Left lung (tissue), 10 donors: ENCODE data around the gene TCAP. TPM values are rescaled to one million over a fixed set of nuclear protein-coding genes. Genes with fewer than 3 reads are reported as not detected.

Experiments used
- ATAC-seq: fragments of 200-7000 bp; cut with Tn5 transposase; one replicate; pipeline ENCODE4 v1.9.1; 2020; ENCODE audit warnings: moderate library complexity
- DNase-seq, 4 donors: peaks; one replicate each; pipeline ENCODE4 v3.0.0-alpha.2; 2013 to 2020
- H3K27ac ChIP-seq, 2 donors: fragments of 200-600 bp; sonication (generic) in 1 of 2; one replicate each; pipeline versions ENCODE4 v1.5.0 to v1.8.0; 2020 to 2021
- H3K27me3 ChIP-seq, 2 donors: fragments of 200-600 bp; sonication (generic) in 1 of 2; one replicate each; pipeline versions ENCODE4 v1.5.0 to v1.8.0; 2020 to 2021
- H3K36me3 ChIP-seq, 2 donors: fragments of 200-600 bp; sonication (generic) in 1 of 2; one replicate each; pipeline versions ENCODE4 v1.5.0 to v1.8.0; 2020 to 2021
- H3K4me1 ChIP-seq, 2 donors: fragments of 200-600 bp; one replicate each; pipeline ENCODE4 v1.8.0; 2021
- H3K4me3 ChIP-seq, 2 donors: fragments of 200-600 bp; sonication (generic) in 1 of 2; one replicate each; pipeline versions ENCODE4 v1.5.0 to v1.8.0; 2020 to 2021; ENCODE audit warnings: mild to moderate bottlenecking in 1 of 2
- H3K9me3 ChIP-seq, 2 donors: fragments of 200-600 bp; sonication (generic) in 1 of 2; one replicate each; pipeline versions ENCODE4 v1.5.0 to v1.8.0; 2020 to 2021
- CTCF ChIP-seq, 2 donors: fragments of 200-600 bp; sonication (generic) in 1 of 2; IDR thresholded peaks; one replicate each; pipeline versions ENCODE4 v1.5.0 to v1.8.0; 2021; ENCODE audit warnings: antibody characterized with exemption in 2 of 2
- intact Hi-C, 2 donors: fragments of 100-400 bp; cut with DNase I; formaldehyde crosslinking; loops; one replicate each; pipeline versions ENCODE4 v1.11.2 to v1.14.2; 2022
- polyA plus RNA-seq, 6 donors: library from polyadenylated mRNA; unstranded; fragments of 120-200 nt; gene quantifications; one replicate each; pipeline ENCODE4 v1.2.1, GENCODE V29; 2013; ENCODE audit not compliant: insufficient read length in 6 of 6
- total RNA-seq, 2 donors: library from RNA; stranded (reverse); fragmentation: NEBNext Ultra II Directional; extraction: Animal tissue kit (Norgen Biotek cat#: 25700); gene quantifications; one replicate each; pipeline ENCODE4 v1.2.1, GENCODE V29; 2021
- donor health status: DM: no; HTN: yes; CAD: no.
- donor health status: DM: no; HTN: no; CAD: no.

TCAP gene
- total and polyA plus RNA-seq, 8 donors, result 1.3 to 2.6 (median 1.8) TPM

GRCh38 chr17:39674702-39675389, 9.7 kb downstream of the TCAP start:
- peaks cover 10 to 25% of the 10 kb centered on the region in 2 donors for H3K27me3 ChIP-seq
- H3K27ac ChIP-seq, result peak overlapping the region in 1 of 2 donors; percentile 53
- intact Hi-C loops, result no loop called here
- no peak for TF ChIP-seq CTCF (IDR thresholded peaks at IDR 0.05)
- H3K4me1 ChIP-seq, result peaks cover 19 to 22% of the 10 kb centered on the region in 2 donors
- no peaks in the 10 kb centered on the region for H3K36me3 ChIP-seq
- peak; percentile 49 for ATAC-seq
- peak in 3 of 4 donors; percentile 57 to 86 (median 63) for DNase-seq
- H3K4me3 ChIP-seq, result no peak overlapping the region
- H3K9me3 ChIP-seq, result no peaks in the 10 kb centered on the region

GRCh38 chr17:39675390-39676082, 10.4 kb downstream of the TCAP start:
- ATAC-seq (no peak), DNase-seq (peak in 1 of 4 donors; percentile 34)
- TF ChIP-seq CTCF (IDR thresholded peaks at IDR 0.05), result no peak
- H3K4me1 ChIP-seq, result peaks cover 19 to 22% of the 10 kb centered on the region in 2 donors
- peaks cover 0 to 6% of the 10 kb centered on the region in 2 donors for H3K36me3 ChIP-seq
- H3K9me3 ChIP-seq, result no peaks in the 10 kb centered on the region
- peaks cover 6 to 18% of the 10 kb centered on the region in 2 donors for H3K27me3 ChIP-seq
- no peak overlapping the region for H3K4me3 ChIP-seq
- H3K27ac ChIP-seq, result peak overlapping the region in 1 of 2 donors; percentile 53
- intact Hi-C loops, result no loop called here

GRCh38 chr17:39676198-39676819, 11.2 kb downstream of the TCAP start:
- H3K9me3 ChIP-seq, result no peaks in the 10 kb centered on the region
- H3K4me1 ChIP-seq, result peaks cover 19 to 22% of the 10 kb centered on the region in 2 donors
- peaks cover 1 to 10% of the 10 kb centered on the region in 2 donors for H3K27me3 ChIP-seq
- no peak overlapping the region for H3K27ac ChIP-seq
- DNase-seq (peak in 3 of 4 donors; percentile 87 to 88 (median 88)), ATAC-seq (peak; percentile 70)
- H3K4me3 ChIP-seq, result no peak overlapping the region
- no peak for TF ChIP-seq CTCF (IDR thresholded peaks at IDR 0.05)
- peaks cover 0 to 12% of the 10 kb centered on the region in 2 donors for H3K36me3 ChIP-seq
- intact Hi-C loops, result no loop called here

- TF ChIP-seq CTCF (IDR thresholded peaks at IDR 0.05), result no peak
- Histone ChIP-seq H3K9me3 (no peaks in the 10 kb centered on the region), H3K27ac (no peak overlapping the region), H3K36me3 (peaks cover 0 to 12% of the 10 kb centered on the region in 2 donors), H3K4me1 (peaks cover 19 to 22% of the 10 kb centered on the region in 2 donors), H3K27me3 (peaks cover 0 to 3% of the 10 kb centered on the region in 2 donors), H3K4me3 (no peak overlapping the region)
- peak in 1 of 4 donors; percentile 33 for DNase-seq
- intact Hi-C loops, result no loop called here
- ATAC-seq, result no peak
These were observed 11.9 kb downstream of the TCAP start for GRCh38 chr17:39677072-39677471.
